Occipital lobe (tissue), 2 donors: Measurements from ENCODE around the gene PGPEP1. TPM values are rescaled to one million over a fixed set of nuclear protein-coding genes. Genes with fewer than 3 reads are reported as not detected.

ENCODE experiments used
- DNase-seq: peaks from one replicate; lab custom pipeline; 2025; lab: John Stamatoyannopoulos, UW
- total RNA-seq: library from RNA; depleted of rRNA; stranded (reverse); fragments of >200 nt; gene quantifications from one replicate; pipeline ENCODE4 v1.2.3, GENCODE V29; 2014

The PGPEP1 gene
- total RNA-seq, result 14.2 TPM

DNA sequence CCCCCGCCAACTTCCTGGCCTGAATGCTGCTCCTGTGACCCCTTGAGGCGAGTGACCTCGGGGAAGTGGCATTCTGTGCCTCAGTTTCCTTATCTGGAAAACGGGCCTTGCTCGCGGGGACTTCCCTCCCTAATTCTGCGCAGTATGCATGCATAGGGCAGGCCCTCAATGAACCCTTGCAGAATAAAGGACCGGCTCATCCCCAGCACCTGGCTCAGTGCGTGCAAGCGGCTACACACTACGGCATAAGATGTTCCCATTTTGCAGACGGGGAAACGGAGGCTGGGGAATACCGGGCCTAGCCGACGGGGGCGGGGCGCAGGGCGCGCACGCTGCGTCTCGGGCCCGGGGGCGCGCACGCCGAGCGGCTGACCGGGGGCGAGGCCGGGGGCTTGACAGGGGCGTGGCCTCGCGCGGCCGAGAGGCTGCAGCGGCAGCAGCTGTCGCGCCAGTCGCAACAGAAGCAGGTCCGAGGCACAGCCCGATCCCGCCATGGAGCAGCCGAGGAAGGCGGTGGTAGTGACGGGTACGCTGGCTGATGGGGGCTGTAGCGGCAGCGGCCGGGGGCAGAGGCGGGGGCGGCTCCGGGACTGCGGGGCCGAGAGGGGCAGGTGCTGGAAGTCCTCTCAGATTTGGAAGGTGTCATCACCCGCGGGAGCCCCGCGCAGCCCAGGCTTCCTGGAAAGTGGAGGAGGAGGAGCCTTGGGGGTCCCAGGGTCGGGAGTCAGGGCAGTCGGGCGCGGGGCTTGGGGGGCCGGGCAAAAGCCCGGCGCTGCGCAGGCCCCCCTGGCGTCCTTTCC, at the start of gene PGPEP1:
TSS of gene PGPEP1 (plus strand) at position 409 of the 800 bp plus-strand sequence. CDS start at position 493, 84 bp downstream.
- peak; percentile 66 for DNase-seq

- DNase-seq, result no peak
Observed at GRCh38 chr19:18291019-18291524, 49.3 kb upstream of the PGPEP1 start.

DNA sequence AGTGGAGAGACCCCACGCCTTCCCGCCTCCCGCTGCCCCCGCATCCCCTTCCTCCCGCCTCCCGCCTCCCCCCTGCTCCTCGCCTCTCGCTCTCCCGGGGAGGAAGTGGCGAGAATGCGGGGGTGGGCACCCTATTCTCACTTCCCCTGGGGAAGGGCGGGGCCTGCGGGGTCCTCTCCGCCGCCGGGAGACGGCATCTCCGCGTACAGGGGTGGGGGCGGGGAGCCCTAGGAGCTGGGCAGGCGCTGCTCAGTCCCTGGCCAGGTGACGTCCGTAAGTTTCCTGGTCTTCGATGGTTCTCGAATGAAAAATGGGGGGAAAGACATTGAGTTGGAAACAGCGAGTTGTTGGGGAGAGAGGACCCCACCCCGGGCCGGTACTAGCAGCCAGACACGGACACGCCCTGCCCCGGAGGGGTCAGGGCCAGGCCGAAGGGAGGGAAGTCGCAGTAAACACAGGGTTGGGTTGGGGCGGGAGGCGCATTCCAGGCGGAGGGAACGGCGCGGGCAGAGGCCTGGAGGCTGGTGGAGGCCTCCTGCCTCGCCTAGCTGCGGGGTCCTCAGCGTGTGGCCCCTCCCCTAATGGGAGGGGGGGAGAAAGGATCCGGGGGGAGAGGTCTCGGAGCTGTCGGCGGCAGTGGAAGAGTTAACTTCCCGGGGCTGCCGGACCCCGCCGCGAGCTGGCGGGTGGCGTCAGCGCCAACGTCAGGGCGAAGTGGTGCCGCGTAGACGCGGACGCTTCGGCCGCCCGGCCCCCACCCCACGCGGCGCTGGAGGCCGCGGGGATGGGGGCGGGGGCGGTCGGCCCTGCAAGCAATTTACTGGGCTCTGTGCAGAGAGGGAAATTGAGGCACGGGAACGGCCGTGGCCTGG, 48.6 kb upstream of the PGPEP1 start:
- DNase-seq, result peak; percentile 71

GRCh38 chr19:18292462-18292809, 48.0 kb upstream of the PGPEP1 start:
- no peak for DNase-seq

GRCh38 chr19:18292810-18293641, 47.4 kb upstream of the PGPEP1 start:
- DNase-seq, result peak; percentile 58

GRCh38 chr19:18293642-18294466, 46.5 kb upstream of the PGPEP1 start:
- DNase-seq, result no peak

DNA sequence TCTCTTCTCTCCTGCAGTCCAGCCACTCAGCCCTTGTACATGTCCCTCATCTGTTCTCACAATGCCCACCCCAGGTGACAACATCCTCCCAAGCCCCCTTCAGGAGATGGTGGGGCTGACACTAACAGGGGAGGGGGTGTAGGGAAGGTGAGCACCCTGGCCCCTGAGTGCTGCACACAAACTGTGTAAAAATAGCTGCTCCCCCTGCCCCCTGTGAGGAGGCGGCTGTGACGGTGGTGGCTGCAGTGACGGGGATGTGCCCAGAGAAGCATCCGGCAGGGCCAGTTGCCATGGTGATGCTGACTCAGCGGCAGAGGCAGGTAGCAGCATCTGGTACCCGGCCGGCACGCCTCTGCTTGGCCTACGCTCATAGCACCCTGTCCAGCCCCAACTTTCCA, 45.9 kb upstream of the PGPEP1 start:
- peak; percentile 82 for DNase-seq

DNA sequence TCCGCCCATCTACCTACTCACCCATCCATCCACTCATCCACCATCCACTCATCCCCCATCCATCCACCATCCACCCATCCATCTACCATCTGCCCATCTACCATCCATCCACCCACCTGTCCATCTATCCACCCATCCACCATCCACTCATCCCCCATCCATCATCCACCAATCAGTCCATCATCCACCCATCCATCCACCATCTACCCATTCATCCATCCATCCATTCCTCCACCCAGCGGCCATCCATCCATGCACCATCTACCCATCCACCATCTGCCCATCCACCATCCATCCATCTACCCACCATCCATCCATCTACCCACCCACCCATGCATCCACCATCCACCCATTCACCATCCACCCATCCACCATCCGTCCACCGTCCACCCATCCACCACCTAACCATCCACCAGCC, 45.4 kb upstream of the PGPEP1 start:
- DNase-seq, result no peak

- DNase-seq, result no peak
Observed at GRCh38 chr19:18297308-18297707, 43.1 kb upstream of the PGPEP1 start.

DNA sequence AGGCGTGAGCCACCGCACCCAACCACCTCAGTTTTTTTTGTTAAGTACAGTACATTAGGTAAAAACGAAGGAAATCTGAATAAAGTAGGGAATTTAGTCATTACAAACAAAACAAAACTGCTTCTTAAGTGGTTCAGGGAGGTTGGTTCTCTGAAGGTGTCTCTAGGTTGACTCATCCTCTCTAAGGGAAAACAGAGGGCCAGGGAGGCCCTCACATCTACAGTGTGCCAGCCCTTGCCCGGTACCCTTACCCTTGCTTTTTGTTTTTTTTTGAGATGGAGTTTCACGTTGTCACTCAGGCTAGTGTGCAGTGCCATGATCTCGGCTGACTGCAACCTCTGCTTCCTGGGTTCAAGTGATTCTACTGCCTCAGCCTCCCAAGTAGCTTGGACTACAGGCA, 41.8 kb upstream of the PGPEP1 start:
- no peak for DNase-seq

DNA sequence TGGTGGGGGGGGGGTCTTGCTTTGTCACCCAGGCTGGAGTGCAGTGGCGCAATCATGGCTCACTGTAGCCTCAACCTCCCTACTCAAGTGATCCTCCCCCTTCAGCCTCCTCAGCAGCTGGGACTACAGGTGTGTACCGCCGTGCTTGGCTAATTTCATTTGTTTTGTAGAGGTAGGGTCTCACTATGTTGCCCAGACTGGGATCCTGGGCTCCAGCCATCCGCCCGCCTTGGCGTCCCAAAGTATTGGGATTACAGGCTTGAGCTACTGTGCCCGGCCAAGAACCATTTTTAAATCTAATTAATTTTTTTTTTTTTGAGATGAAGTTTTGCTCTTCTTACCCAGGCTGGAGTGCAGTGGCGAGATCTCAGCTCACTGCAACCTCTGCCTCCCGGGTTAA, 40.7 kb upstream of the PGPEP1 start:
- no peak for DNase-seq

DNA sequence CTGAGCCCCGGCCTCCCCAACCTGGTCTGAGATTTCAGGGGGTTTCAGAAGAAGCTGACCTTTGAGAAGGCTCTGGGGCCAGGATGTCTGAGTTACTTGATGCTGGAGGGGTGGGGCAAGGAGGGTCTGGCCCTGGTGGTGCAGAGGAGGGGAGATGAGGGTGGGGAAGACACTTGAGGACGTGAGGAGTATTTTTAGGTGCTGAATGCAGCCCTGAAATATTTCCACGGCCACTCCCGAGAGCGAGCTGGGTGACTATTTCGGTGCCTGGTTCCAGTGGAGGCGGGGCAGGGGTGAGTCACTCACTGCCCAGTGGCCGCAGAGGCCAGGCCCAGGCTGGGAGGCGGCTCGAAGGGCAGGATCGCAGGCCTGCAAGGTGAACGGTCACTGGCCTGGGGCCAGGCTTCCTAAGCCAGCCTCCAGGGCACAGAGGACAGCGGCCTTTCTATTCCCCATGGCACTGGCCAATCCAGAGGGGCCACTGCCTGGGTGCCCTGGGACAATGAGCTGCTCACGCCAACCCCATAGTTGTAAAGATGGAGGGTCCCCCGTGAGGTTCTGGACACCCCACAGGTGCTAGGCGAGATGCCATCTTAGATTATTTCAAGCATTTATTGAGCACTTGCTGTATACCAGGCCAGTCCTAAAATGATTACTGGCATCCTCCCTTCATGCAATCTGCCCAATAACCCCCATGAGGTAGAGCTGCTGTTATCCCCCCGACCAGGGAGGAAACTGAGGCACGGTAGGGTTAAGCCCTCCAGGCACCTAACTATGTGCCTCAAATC, 39.3 kb upstream of the PGPEP1 start:
- no peak for DNase-seq

- DNase-seq, result no peak
Observed at GRCh38 chr19:18301718-18302111, 38.7 kb upstream of the PGPEP1 start.

DNA sequence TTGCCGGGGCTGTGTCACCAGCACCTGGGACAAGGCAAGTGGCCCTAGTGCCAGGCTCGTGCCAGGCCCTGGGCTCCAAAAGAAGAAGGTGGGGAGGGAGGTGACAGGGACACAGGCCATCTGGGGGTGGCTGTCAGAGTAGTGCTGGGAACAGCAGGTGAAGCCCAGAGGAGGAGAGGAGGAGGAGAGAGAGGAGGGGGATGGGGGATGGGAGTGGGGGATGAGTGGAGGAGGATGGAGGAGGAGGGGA, 36.3 kb upstream of the PGPEP1 start:
- DNase-seq, result no peak

DNA sequence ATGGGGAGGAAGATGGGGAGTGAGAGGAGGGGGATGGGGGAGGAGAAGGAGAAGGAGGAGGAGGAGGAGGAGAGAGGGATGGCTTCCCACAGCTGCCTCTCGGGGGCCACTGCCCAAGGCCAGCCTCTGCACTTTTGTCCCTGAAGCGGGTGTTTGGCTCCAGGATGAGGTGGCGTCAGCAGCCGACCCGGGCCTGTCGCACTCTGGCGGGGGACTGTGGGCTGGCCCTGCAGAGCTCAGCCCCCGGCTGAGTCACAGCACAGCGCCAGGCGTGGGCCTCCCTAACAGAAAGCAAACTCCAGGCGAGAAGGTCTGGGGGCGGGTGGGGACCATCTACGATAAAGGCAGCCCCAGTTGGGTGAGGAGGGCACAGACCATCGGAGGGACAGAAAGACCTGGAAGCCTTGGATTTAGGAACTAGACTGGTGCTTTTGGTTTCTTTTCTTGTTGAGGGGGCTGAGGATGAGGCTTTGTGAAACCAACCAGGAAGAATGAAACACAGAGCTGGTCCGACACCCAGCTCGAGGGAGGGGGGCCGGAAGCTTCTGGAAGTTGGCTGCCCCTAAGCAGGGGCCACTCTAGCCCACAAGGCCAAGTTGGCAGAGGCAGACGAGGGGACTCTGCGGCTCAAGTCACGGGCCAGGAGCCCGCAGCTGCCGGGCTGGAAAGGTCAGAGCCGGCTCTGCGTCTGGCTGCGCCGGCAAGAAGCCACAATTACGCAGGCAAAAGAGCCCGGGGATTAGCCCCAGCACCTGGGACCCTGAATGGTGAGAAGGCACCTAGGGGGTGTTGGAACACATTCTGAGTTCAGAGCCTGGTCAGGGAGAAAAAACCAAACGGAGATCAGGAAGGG, 35.7 kb upstream of the PGPEP1 start:
- DNase-seq, result peak; percentile 71

GRCh38 chr19:18306209-18306887, 34.0 kb upstream of the PGPEP1 start:
- DNase-seq, result no peak

- DNase-seq, result no peak
Observed at GRCh38 chr19:18306888-18307260, 33.5 kb upstream of the PGPEP1 start.

- no peak for DNase-seq
Observed at GRCh38 chr19:18307271-18307681, 33.1 kb upstream of the PGPEP1 start.
